GM19438 (cell line): ENCODE results near the gene CAMSAP1.
"Not testable (repeated sequence)": the region's sequence is repeated elsewhere in the genome, so short reads cannot be mapped to it uniquely, and the experiment has no call there.

Experiments used
- ATAC-seq: cut with Tn5 transposase; IDR thresholded peaks from one replicate; pipeline ENCODE4 v1.9.1; 2021; ENCODE audit warnings: low read depth; ENCODE audit not compliant: unreplicated experiment

The CAMSAP1 gene

GRCh38 chr9:135901031-135901758 lies 6.2 kb downstream of the CAMSAP1 start:
- no peak for ATAC-seq

DNA sequence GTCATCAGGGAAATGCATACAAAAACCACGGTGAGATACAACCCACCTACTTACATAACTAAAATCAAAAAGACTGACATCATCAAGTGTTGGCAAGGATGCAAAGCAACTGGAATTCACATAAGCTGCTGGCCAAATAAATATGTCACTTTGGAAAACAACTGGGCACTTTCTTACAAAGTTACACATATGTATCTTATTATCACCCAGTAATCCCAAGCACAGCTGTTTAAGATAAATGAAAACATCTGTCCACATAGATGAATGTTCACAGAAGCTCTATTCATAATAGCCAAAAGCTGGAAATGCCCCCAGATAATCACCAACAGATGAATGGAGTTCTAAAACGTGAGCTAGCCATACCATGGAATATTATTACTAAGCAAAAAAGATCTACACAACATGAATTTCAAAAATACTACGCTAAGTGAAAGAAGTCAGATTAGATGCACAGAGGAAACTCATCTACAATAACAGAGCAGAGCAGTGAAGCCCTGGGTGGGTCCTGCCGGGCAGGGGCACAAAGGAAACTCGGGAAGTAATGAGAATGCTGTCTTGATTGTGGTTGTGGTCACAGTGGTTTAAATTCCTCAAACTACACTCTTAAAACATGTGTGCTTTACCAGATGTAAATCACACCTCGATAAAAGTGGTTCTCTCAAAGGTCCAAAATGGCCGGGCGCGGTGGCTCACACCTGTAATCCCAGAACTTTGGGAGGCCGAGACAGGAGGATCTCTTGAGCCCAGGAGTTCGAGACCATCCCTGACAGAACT lies 8.5 kb downstream of the CAMSAP1 start:
- no peak for ATAC-seq

- no peak for ATAC-seq
Measured at GRCh38 chr9:135896626-135897025, 10.7 kb downstream of the CAMSAP1 start.

DNA sequence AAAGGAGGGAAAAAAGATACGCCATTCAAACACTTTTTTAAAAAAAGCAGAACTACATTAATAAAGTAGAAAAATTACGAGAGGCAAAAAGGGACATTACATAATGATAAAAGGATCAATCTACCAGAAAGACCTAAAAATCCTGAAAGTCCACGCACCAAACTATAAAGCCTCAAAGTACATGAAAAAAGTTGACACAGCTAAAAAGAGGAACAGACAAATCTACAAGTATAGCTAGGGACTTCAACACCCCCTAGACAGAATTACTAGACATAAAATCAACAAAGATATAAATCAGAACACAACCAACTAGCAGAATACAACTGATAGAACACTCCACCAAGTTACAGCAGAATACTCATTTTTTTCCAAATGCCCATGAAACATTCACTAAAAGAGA lies 11.1 kb downstream of the CAMSAP1 start:
- no peak for ATAC-seq

DNA sequence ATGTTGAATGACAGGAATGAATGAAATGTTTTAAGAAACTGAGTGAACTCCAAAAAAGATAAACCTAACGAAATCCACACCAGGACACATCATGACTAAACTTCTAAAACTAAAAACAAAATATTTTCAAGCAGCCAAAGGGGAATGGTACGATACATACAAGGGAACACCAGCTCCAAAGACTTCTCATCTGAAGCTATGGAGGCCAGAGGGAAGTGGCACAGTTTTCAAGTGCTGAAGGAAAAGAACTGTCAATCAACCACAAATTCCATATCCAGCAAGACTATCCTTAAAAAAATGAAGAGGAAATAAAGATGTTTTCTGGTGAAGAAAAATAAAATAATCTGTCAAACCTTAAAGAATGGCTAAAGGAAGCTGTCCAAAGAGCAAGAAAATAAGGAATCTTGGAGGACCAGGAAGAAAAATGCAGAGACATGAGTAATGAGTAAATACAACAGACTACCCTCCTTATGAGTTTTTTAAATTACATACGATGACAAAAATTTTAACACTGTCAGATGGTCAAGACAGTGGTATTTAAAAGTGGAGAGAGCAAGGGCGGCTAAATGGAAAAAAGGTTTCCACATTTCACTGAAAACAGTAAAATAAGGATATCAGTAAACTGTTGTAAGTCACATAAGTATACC lies 12.0 kb downstream of the CAMSAP1 start:
- ATAC-seq: no peak

GRCh38 chr9:135893104-135893503 lies 14.2 kb downstream of the CAMSAP1 start:
- no peak for ATAC-seq

DNA sequence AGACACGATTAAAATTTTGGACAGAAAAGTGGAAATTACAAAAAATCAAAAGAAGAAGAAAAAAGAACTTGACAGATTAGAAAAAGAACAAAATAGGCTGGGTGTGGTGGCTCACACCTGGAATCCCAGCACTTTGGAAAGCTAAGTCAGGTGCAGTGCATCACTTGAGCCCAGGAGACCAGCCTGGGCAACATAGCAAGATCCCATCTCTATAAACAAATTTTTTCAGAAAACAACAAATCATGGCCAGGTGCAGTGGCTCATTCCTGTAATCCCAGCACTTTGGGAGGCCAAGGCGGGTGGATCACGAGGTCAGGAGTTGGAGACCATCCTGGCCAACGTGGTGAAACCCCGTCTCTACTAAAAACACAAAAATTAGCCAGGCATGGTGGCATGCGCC lies 15.0 kb downstream of the CAMSAP1 start:
- not testable (repeated sequence) for ATAC-seq

DNA sequence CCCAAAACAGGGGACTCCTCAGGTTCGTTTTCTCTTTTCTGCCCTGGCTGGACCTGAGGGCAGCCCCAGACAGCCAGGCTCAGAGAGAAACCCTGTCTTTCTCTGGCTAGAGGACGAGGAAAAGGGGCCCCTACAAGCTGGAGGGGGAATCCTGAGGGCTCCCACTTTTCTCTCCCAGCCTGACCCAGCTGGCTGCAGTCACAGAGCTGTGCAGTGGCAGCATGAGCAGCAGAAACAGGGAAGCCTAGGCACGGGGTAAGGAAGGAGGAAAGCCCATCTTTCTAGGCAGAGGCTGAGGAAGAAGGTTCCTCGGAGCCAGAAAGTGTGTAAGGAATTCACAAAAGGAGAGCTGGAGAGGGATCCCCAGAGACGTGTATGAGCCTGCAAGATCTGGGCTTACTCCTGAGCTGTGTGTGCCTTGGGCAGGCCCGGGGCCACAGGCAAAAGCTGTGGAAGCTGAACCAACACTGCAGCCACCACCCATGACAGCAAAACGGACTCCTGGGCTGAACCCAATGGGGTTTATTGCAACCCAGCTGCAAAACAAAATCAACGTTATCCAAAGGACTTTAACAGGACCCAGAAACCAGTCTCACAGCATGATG lies 16.2 kb downstream of the CAMSAP1 start:
- ATAC-seq: no peak

GRCh38 chr9:135890190-135891026 lies 16.9 kb downstream of the CAMSAP1 start:
- no peak for ATAC-seq

GRCh38 chr9:135889564-135890189 lies 17.7 kb downstream of the CAMSAP1 start:
- no peak for ATAC-seq

GRCh38 chr9:135888766-135889394 lies 18.5 kb downstream of the CAMSAP1 start:
- ATAC-seq: no peak

- ATAC-seq: no peak
Measured at GRCh38 chr9:135888126-135888765, 19.1 kb downstream of the CAMSAP1 start.

GRCh38 chr9:135887585-135888050 lies 19.7 kb downstream of the CAMSAP1 start:
- no peak for ATAC-seq

- no peak for ATAC-seq
Measured at GRCh38 chr9:135887021-135887507, 20.3 kb downstream of the CAMSAP1 start.

DNA sequence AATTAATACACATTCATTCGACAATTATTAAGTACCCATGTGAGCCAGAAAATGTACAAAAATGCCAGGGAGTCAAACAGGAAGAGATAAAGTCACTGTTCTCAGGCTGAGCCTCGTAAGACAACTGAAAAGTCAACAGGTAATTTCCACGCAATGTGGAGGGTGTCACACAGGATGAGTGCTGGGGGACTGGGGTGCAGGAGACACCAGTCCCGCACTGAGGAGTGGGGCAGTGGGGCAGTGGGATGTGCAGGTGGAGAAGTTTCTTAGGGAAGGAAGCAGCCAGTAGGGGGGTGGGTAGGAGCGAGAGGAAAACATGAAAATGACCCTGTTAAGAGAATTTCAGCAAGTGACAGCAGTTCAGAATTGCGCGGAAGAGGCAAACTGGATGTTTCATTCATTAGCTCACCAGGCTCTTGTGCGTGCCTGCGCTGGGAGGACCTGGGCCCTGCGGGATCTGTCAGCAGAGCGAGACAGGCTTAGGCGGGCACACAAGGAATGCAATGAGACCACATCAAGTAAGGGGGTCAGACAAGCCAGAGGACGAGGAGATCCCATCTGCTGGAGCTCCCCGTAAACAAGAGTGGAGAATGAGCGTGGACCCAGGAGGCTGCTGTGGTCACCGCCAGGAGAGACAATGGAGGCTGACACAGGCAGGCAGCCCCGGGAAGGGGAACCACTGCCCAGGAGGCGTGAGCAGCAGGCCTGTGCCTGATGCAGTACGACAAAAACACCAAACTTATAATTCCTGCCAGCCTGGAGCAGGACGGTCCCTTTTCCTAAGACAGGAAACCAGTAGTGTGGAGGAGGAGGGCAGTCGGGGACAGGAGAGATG lies 21.0 kb downstream of the CAMSAP1 start:
- no peak for ATAC-seq

- ATAC-seq: no peak
Measured at GRCh38 chr9:135885100-135885853, 22.1 kb downstream of the CAMSAP1 start.
